ENCODE data around the gene INSRR.
A peak's percentile ranks its signal among the peaks of the same experiment; 100 is the strongest.

INSRR gene

GRCh38 chr1:156807627-156808026 is 51.3 kb downstream of the INSRR start:
- Histone ChIP-seq H3K9me3 (ENCODE audit: control insufficient read depth in 2 of 2, low read length in 2 of 2) (no peaks in the 10 kb centered on the region), H3K4me3 (ENCODE audit: low read length in 2 of 2) (no peak overlapping the region), H3K9ac (ENCODE audit: low read depth in 1 of 2, low read length in 2 of 2) (no peak overlapping the region), H3K4me1 (ENCODE audit: control insufficient read depth in 2 of 2, insufficient read depth in 2 of 2, low read length in 2 of 2) (no peaks in the 10 kb centered on the region), H3K36me3 (ENCODE audit: control insufficient read depth in 2 of 2, insufficient read depth in 2 of 2, low read length in 2 of 2) (no peaks in the 10 kb centered on the region), H3K27me3 (ENCODE audit: control insufficient read depth in 2 of 2, insufficient read depth in 2 of 2, low read length in 2 of 2) (no peaks in the 10 kb centered on the region), H3K27ac (ENCODE audit: low read depth in 2 of 2, low read length in 2 of 2) (no peak overlapping the region)

DNA sequence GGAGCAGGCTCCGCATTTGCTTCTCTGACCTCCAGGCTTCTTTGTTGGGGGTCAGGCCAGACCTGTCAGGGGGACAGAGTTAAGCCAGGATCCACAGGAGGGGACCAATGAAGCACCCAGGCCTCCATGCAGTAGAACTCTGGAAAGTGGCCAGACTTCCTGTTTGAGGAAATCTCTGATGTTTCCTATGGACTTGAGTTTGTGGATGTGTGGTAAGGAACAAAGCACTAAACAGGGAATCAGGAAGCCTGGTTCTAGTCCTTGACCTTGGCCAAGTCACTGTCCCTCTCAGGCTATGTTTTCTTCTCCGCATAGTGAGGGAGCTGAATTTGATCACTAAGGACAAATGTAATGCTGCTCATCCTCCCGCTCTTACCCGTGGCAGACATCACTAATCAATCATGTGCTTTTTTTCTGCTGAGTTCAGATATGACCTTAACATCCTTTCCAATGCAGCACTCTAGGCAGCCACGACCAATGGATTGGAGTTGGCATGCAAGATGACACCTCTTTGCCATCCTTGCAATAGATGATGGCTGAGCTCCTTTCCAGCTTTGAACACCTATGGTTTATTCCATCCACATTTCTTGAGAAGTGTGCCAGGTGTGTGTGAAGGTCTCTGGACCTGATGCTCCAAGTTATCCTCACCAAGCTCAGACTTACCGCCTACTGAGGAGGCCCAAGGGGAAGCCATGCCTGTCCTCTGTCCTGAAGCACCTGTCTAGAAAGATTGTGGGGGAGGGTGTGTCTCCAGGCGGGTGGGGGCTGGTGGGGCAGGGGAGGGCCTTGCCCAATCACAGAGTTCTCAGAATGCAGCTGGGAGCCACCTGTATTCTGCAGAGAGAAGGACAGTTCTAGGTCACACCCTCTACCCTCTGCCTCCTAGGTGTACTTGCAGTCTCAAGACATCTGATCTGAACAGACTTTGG is 52.1 kb downstream of the INSRR start:
- H3K4me1 ChIP-seq (ENCODE audit: control insufficient read depth in 2 of 2, insufficient read depth in 2 of 2, low read length in 2 of 2), result no peaks in the 10 kb centered on the region
- H3K9ac ChIP-seq (ENCODE audit: low read depth in 1 of 2, low read length in 2 of 2), result no peak overlapping the region
- no peaks in the 10 kb centered on the region for H3K27me3 ChIP-seq (ENCODE audit: control insufficient read depth in 2 of 2, insufficient read depth in 2 of 2, low read length in 2 of 2)
- H3K27ac ChIP-seq (ENCODE audit: low read depth in 2 of 2, low read length in 2 of 2), result peak overlapping the region in 1 of 2 donors; percentile 16
- H3K4me3 ChIP-seq (ENCODE audit: low read length in 2 of 2), result no peak overlapping the region
- no peaks in the 10 kb centered on the region for H3K9me3 ChIP-seq (ENCODE audit: control insufficient read depth in 2 of 2, low read length in 2 of 2)
- H3K36me3 ChIP-seq (ENCODE audit: control insufficient read depth in 2 of 2, insufficient read depth in 2 of 2, low read length in 2 of 2), result peaks cover 0 to under 1% of the 10 kb centered on the region in 2 donors

GRCh38 chr1:156805766-156806511 is 53.0 kb downstream of the INSRR start:
- H3K36me3 ChIP-seq (ENCODE audit: control insufficient read depth in 2 of 2, insufficient read depth in 2 of 2, low read length in 2 of 2), result peaks cover 8 to 9% of the 10 kb centered on the region in 2 donors
- no peaks in the 10 kb centered on the region for H3K4me1 ChIP-seq (ENCODE audit: control insufficient read depth in 2 of 2, insufficient read depth in 2 of 2, low read length in 2 of 2)
- H3K27me3 ChIP-seq (ENCODE audit: control insufficient read depth in 2 of 2, insufficient read depth in 2 of 2, low read length in 2 of 2), result no peaks in the 10 kb centered on the region
- H3K9ac ChIP-seq (ENCODE audit: low read depth in 1 of 2, low read length in 2 of 2), result no peak overlapping the region
- H3K9me3 ChIP-seq (ENCODE audit: control insufficient read depth in 2 of 2, low read length in 2 of 2), result no peaks in the 10 kb centered on the region
- peak overlapping the region in 1 of 2 donors; percentile 16 for H3K27ac ChIP-seq (ENCODE audit: low read depth in 2 of 2, low read length in 2 of 2)
- H3K4me3 ChIP-seq (ENCODE audit: low read length in 2 of 2), result no peak overlapping the region

- no peak overlapping the region for H3K9ac ChIP-seq (ENCODE audit: low read depth in 1 of 2, low read length in 2 of 2)
- H3K4me1 ChIP-seq (ENCODE audit: control insufficient read depth in 2 of 2, insufficient read depth in 2 of 2, low read length in 2 of 2), result no peaks in the 10 kb centered on the region
- peaks cover 18 to 21% of the 10 kb centered on the region in 2 donors for H3K36me3 ChIP-seq (ENCODE audit: control insufficient read depth in 2 of 2, insufficient read depth in 2 of 2, low read length in 2 of 2)
- no peak overlapping the region for H3K27ac ChIP-seq (ENCODE audit: low read depth in 2 of 2, low read length in 2 of 2)
- no peaks in the 10 kb centered on the region for H3K9me3 ChIP-seq (ENCODE audit: control insufficient read depth in 2 of 2, low read length in 2 of 2)
- H3K27me3 ChIP-seq (ENCODE audit: control insufficient read depth in 2 of 2, insufficient read depth in 2 of 2, low read length in 2 of 2), result no peaks in the 10 kb centered on the region
- no peak overlapping the region for H3K4me3 ChIP-seq (ENCODE audit: low read length in 2 of 2)
Observed at GRCh38 chr1:156804572-156805243, 54.2 kb downstream of the INSRR start.

GRCh38 chr1:156804026-156804425 is 54.9 kb downstream of the INSRR start:
- H3K27ac ChIP-seq (ENCODE audit: low read depth in 2 of 2, low read length in 2 of 2), result no peak overlapping the region
- H3K9me3 ChIP-seq (ENCODE audit: control insufficient read depth in 2 of 2, low read length in 2 of 2), result no peaks in the 10 kb centered on the region
- peaks cover 23 to 26% of the 10 kb centered on the region in 2 donors for H3K36me3 ChIP-seq (ENCODE audit: control insufficient read depth in 2 of 2, insufficient read depth in 2 of 2, low read length in 2 of 2)
- no peak overlapping the region for H3K4me3 ChIP-seq (ENCODE audit: low read length in 2 of 2)
- no peaks in the 10 kb centered on the region for H3K27me3 ChIP-seq (ENCODE audit: control insufficient read depth in 2 of 2, insufficient read depth in 2 of 2, low read length in 2 of 2)
- no peak overlapping the region for H3K9ac ChIP-seq (ENCODE audit: low read depth in 1 of 2, low read length in 2 of 2)
- H3K4me1 ChIP-seq (ENCODE audit: control insufficient read depth in 2 of 2, insufficient read depth in 2 of 2, low read length in 2 of 2), result no peaks in the 10 kb centered on the region

- H3K4me3 ChIP-seq (ENCODE audit: low read length in 2 of 2), result no peak overlapping the region
- H3K27me3 ChIP-seq (ENCODE audit: control insufficient read depth in 2 of 2, insufficient read depth in 2 of 2, low read length in 2 of 2), result no peaks in the 10 kb centered on the region
- H3K4me1 ChIP-seq (ENCODE audit: control insufficient read depth in 2 of 2, insufficient read depth in 2 of 2, low read length in 2 of 2), result no peaks in the 10 kb centered on the region
- no peak overlapping the region for H3K9ac ChIP-seq (ENCODE audit: low read depth in 1 of 2, low read length in 2 of 2)
- H3K27ac ChIP-seq (ENCODE audit: low read depth in 2 of 2, low read length in 2 of 2), result no peak overlapping the region
- H3K9me3 ChIP-seq (ENCODE audit: control insufficient read depth in 2 of 2, low read length in 2 of 2), result no peaks in the 10 kb centered on the region
- peaks cover 28 to 31% of the 10 kb centered on the region in 2 donors for H3K36me3 ChIP-seq (ENCODE audit: control insufficient read depth in 2 of 2, insufficient read depth in 2 of 2, low read length in 2 of 2)
Observed at GRCh38 chr1:156803086-156803851, 55.6 kb downstream of the INSRR start.

GRCh38 chr1:156802421-156802935 is 56.4 kb downstream of the INSRR start:
- Histone ChIP-seq H3K4me3 (ENCODE audit: low read length in 2 of 2) (no peak overlapping the region), H3K27ac (ENCODE audit: low read depth in 2 of 2, low read length in 2 of 2) (no peak overlapping the region), H3K9ac (ENCODE audit: low read depth in 1 of 2, low read length in 2 of 2) (no peak overlapping the region), H3K4me1 (ENCODE audit: control insufficient read depth in 2 of 2, insufficient read depth in 2 of 2, low read length in 2 of 2) (no peaks in the 10 kb centered on the region), H3K36me3 (ENCODE audit: control insufficient read depth in 2 of 2, insufficient read depth in 2 of 2, low read length in 2 of 2) (peaks cover 35 to 38% of the 10 kb centered on the region in 2 donors), H3K27me3 (ENCODE audit: control insufficient read depth in 2 of 2, insufficient read depth in 2 of 2, low read length in 2 of 2) (no peaks in the 10 kb centered on the region), H3K9me3 (ENCODE audit: control insufficient read depth in 2 of 2, low read length in 2 of 2) (no peaks in the 10 kb centered on the region)

GRCh38 chr1:156801409-156802121 is 57.4 kb downstream of the INSRR start:
- Histone ChIP-seq H3K27me3 (ENCODE audit: control insufficient read depth in 2 of 2, insufficient read depth in 2 of 2, low read length in 2 of 2) (no peaks in the 10 kb centered on the region), H3K4me1 (ENCODE audit: control insufficient read depth in 2 of 2, insufficient read depth in 2 of 2, low read length in 2 of 2) (no peaks in the 10 kb centered on the region), H3K4me3 (ENCODE audit: low read length in 2 of 2) (no peak overlapping the region), H3K9me3 (ENCODE audit: control insufficient read depth in 2 of 2, low read length in 2 of 2) (no peaks in the 10 kb centered on the region), H3K27ac (ENCODE audit: low read depth in 2 of 2, low read length in 2 of 2) (no peak overlapping the region), H3K36me3 (ENCODE audit: control insufficient read depth in 2 of 2, insufficient read depth in 2 of 2, low read length in 2 of 2) (peaks cover 39 to 47% of the 10 kb centered on the region in 2 donors), H3K9ac (ENCODE audit: low read depth in 1 of 2, low read length in 2 of 2) (no peak overlapping the region)

All from mucosa of rectum (tissue), 2 donors.